Gastroesophageal sphincter (tissue), 3 donors: ENCODE data around the gene PMM1.

Experiments
- POLR2A ChIP-seq, 2 donors: fragments of 450-650 bp; IDR thresholded peaks; one replicate each; pipeline ENCODE4 v1.6.1; 2017; ENCODE audit warnings: antibody characterized with exemption in 2 of 2, mild to moderate bottlenecking in 2 of 2, moderate library complexity in 1 of 2
- POLR2AphosphoS5 ChIP-seq: sonication (generic); formaldehyde crosslinking; IDR thresholded peaks from one replicate; pipeline ENCODE4 v1.6.1; 2017; ENCODE audit warnings: antibody characterized with exemption
- TF ChIP-seq, protein P1 (sequence below), 4 experiments: fragments of 200-600 bp in 2 of 4; fragments of 450-650 bp in 2 of 4; sonication (generic) in 1 of 4; IDR thresholded peaks; one replicate each; pipeline ENCODE4 v1.5.1; 2017 to 2019; ENCODE audit warnings: antibody characterized with exemption in 4 of 4, mild to moderate bottlenecking in 2 of 4, moderate library complexity in 2 of 4

DNA sequence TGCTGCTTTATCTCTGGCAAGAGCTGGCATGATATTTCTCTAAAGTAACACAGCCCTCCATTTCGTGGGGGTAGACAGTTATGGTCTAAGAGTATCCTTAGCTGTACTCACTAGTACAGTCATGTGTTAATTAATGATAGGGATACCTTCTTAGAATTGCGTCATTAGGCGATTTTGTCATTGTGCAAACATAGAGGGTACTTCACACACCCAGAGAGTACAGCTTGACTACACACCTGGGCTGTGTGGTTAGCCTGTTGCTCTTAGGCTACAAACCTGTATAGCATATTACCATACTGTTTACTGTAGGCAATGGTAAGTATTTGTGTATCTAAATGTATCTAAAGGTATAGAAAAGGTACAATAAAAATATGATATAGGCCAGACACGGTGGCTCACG lies 48.5 kb upstream of the PMM1 start:
- TF ChIP-seq, protein P1, sequence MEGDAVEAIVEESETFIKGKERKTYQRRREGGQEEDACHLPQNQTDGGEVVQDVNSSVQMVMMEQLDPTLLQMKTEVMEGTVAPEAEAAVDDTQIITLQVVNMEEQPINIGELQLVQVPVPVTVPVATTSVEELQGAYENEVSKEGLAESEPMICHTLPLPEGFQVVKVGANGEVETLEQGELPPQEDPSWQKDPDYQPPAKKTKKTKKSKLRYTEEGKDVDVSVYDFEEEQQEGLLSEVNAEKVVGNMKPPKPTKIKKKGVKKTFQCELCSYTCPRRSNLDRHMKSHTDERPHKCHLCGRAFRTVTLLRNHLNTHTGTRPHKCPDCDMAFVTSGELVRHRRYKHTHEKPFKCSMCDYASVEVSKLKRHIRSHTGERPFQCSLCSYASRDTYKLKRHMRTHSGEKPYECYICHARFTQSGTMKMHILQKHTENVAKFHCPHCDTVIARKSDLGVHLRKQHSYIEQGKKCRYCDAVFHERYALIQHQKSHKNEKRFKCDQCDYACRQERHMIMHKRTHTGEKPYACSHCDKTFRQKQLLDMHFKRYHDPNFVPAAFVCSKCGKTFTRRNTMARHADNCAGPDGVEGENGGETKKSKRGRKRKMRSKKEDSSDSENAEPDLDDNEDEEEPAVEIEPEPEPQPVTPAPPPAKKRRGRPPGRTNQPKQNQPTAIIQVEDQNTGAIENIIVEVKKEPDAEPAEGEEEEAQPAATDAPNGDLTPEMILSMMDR (IDR thresholded peaks at IDR 0.05), result no peak
- TF ChIP-seq POLR2AphosphoS5, result no peak
- TF ChIP-seq POLR2A (IDR thresholded peaks at IDR 0.05), result no peak
